Stomach (tissue), 9 donors: ENCODE data around the gene GNG7. TPM values are rescaled to one million over a fixed set of nuclear protein-coding genes. Genes with fewer than 3 reads are reported as not detected.
A peak's percentile ranks its signal among the peaks of the same experiment; 100 is the strongest.

Experiments
- DNase-seq, 2 donors: peaks; one replicate each; pipeline versions ENCODE4 v3.0.0 to v3.0.0-alpha.2; 2013 to 2019
- H3K27ac ChIP-seq, 5 donors: fragments of 200-600 bp in 4 of 5; sonication (generic) in 4 of 5; one replicate each; pipeline ENCODE4 v1.5.1; 2013 to 2019; ENCODE audit warnings: mild to moderate bottlenecking in 1 of 5, moderate library complexity in 1 of 5
- H3K27me3 ChIP-seq, 3 donors: fragments of 200-600 bp; sonication (generic); one replicate each; pipeline ENCODE4 v1.5.1; 2017 to 2019; ENCODE audit warnings: mixed run types in 1 of 3
- H3K36me3 ChIP-seq, 4 donors: fragments of 200-600 bp; sonication (generic); 1 replicate in 3 of 4; 2 replicates in 1 of 4; pipeline ENCODE4 v1.5.1; 2016 to 2019
- H3K4me1 ChIP-seq, 4 donors: fragments of 200-600 bp; sonication (generic); one replicate each; pipeline ENCODE4 v1.5.1; 2016 to 2019
- H3K4me3 ChIP-seq, 4 donors: fragments of 200-600 bp; sonication (generic) in 3 of 4; one replicate each; pipeline ENCODE4 v1.5.1; 2016 to 2019; ENCODE audit warnings: mild to moderate bottlenecking in 1 of 4
- H3K9me3 ChIP-seq, 4 donors: fragments of 200-600 bp; sonication (generic); one replicate each; pipeline ENCODE4 v1.5.1; 2016 to 2019
- CTCF ChIP-seq, 7 experiments: fragments of 450-650 bp in 4 of 7; fragments of 200-600 bp in 3 of 7; sonication (generic) in 3 of 7; IDR thresholded peaks; one replicate each; pipeline ENCODE4 v1.5.1; 2016 to 2019; ENCODE audit warnings: antibody characterized with exemption in 7 of 7, control low read depth in 2 of 7, mild to moderate bottlenecking in 1 of 7
- EP300 ChIP-seq: sonication (generic); formaldehyde crosslinking; IDR thresholded peaks from one replicate; pipeline ENCODE4 v1.6.1; 2017; ENCODE audit warnings: antibody characterized with exemption
- POLR2A ChIP-seq, 4 donors: fragments of 450-650 bp; IDR thresholded peaks; one replicate each; pipeline ENCODE4 v1.6.1; 2016; ENCODE audit warnings: antibody characterized with exemption in 4 of 4, control low read depth in 2 of 4, mild to moderate bottlenecking in 1 of 4, moderate library complexity in 1 of 4
- POLR2AphosphoS5 ChIP-seq, 3 donors: sonication (generic); formaldehyde crosslinking; IDR thresholded peaks; one replicate each; pipeline ENCODE4 v1.6.1; 2016; ENCODE audit warnings: antibody characterized with exemption in 3 of 3
- WGBS, 5 donors: extraction: QIAGEN DNeasy Blood & Tissue Kit in 3 of 5; methylation state at CpG; one replicate each; pipeline versions ENCODE4 v1.1.5 to v1.1.7; 2013 to 2018; 5-methylcytosine and 5-hydroxymethylcytosine counted together
- intact Hi-C: fragments of 100-400 bp; cut with DNase I; formaldehyde crosslinking; loops from one replicate; pipeline ENCODE4 v1.15.1; 2023; ENCODE audit warnings: low total_unique reads
- polyA plus RNA-seq, 3 donors: library from polyadenylated mRNA; stranded (reverse); fragments of 200-250 nt; gene quantifications; one replicate each; pipeline ENCODE4 v1.2.3, GENCODE V29; 2013
- total RNA-seq, 5 donors: library from RNA; depleted of rRNA; stranded (reverse); fragments of >200 nt; gene quantifications; one replicate each; pipeline versions ENCODE4 v1.1.0 to v1.2.3, GENCODE V29; 2014 to 2016
- donor health status: healthy with polysubstance abuse.
- donor health status: Bipolar disorder and iron deficiency.
- donor health status: healthy.

The GNG7 gene
- total and polyA plus RNA-seq, 8 donors = 0.58 to 15.1 (median 4.3) TPM

DNA sequence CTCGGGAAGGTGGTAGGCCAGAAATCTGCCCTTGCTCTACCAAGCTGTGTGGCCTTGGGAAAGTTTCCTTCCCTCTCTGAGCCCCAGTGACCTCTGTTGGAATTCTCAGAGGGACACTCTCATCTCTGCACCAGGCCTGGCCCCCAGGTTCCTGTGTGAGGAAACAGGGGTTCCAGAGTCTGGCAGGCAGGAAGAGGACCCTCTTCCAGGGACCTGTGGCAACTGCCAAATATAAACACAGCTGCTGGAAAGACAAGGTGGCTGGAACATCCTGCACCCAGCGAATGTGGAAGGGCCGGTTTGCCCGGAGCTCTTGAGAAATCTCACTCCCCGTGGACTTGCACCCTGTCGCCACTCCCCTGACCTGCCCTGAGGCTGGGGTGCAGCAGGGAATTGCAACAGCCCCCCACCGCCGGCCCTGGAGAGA lies 173.8 kb downstream of the GNG7 start:
- no peak for TF ChIP-seq EP300
- no peak for TF ChIP-seq POLR2AphosphoS5 (IDR thresholded peaks at IDR 0.05)
- no peak for TF ChIP-seq CTCF (IDR thresholded peaks at IDR 0.05)
- TF ChIP-seq POLR2A (IDR thresholded peaks at IDR 0.05) = no peak
- 34 to 68% (median 44%) methylated on average over 7 to 8 of the region's 8 CpGs for WGBS, 5 donors
- Histone ChIP-seq H3K36me3 (no peaks in the 10 kb centered on the region), H3K27me3 (no peaks in the 10 kb centered on the region), H3K27ac (no peak overlapping the region), H3K4me1 (peaks cover 4 to 32% (median 21%) of the 10 kb centered on the region in 4 donors), H3K9me3 (no peaks in the 10 kb centered on the region), H3K4me3 (no peak overlapping the region)
- DNase-seq = peak in 1 of 2 donors; percentile 64
- intact Hi-C loops = no loop called here

DNA sequence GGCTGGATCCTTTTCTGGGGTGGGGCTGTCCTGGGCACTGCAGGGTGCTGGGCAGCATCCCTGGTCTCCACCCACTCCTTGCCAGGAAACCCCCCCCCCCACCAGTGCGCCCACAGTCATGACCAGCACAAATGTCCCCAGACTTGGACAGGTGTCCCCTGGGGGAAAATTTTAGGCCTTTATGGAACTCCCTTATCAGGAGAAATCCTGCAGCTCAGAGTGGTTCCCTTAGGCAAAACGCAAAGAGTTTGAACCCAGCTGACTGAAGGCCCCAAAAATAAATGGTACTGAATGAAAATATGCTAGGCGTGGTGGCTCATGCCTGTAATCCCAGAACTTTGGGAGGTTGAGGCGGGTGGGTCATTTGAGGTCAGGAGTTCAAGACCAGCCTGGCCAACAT lies 174.8 kb downstream of the GNG7 start:
- H3K36me3 ChIP-seq = no peaks in the 10 kb centered on the region
- no peaks in the 10 kb centered on the region for H3K9me3 ChIP-seq
- TF ChIP-seq EP300 = no peak
- TF ChIP-seq CTCF (IDR thresholded peaks at IDR 0.05) = no peak
- no peak for TF ChIP-seq POLR2A (IDR thresholded peaks at IDR 0.05)
- TF ChIP-seq POLR2AphosphoS5 (IDR thresholded peaks at IDR 0.05) = no peak
- no peak for DNase-seq
- H3K27me3 ChIP-seq = no peaks in the 10 kb centered on the region
- peaks cover 4 to 27% (median 20%) of the 10 kb centered on the region in 4 donors for H3K4me1 ChIP-seq
- H3K27ac ChIP-seq = no peak overlapping the region
- no peak overlapping the region for H3K4me3 ChIP-seq
- intact Hi-C loops = no loop called here
- 89 to 93% (median 93%) methylated on average over 4 of the region's 4 CpGs for WGBS, 5 donors

- 74 to 84% (median 81%) methylated on average over 11 to 14 of the region's 14 CpGs for WGBS, 5 donors
These were observed 175.3 kb downstream of the GNG7 start for GRCh38 chr19:2527171-2527570.

GRCh38 chr19:2524840-2525723 lies 177.4 kb downstream of the GNG7 start:
- peaks cover 4 to 27% (median 20%) of the 10 kb centered on the region in 4 donors for H3K4me1 ChIP-seq
- intact Hi-C loops = no loop called here
- WGBS, 5 donors = 37 to 72% (median 49%) methylated on average over 22 to 45 of the region's 45 CpGs
- H3K4me3 ChIP-seq = peak overlapping the region; percentile 18 to 32 (median 28)
- H3K9me3 ChIP-seq = no peaks in the 10 kb centered on the region
- peak overlapping the region in 1 of 5 donors; percentile 40 for H3K27ac ChIP-seq
- no peaks in the 10 kb centered on the region for H3K36me3 ChIP-seq
- no peak for TF ChIP-seq POLR2AphosphoS5 (IDR thresholded peaks at IDR 0.05)
- no peak for TF ChIP-seq EP300
- TF ChIP-seq POLR2A (IDR thresholded peaks at IDR 0.05) = no peak
- no peak for TF ChIP-seq CTCF (IDR thresholded peaks at IDR 0.05)
- no peaks in the 10 kb centered on the region for H3K27me3 ChIP-seq
- peak in 1 of 2 donors; percentile 40 for DNase-seq

More at GRCh38 chr19:2527171-2527570, 175.3 kb downstream of the GNG7 start:
- Histone ChIP-seq H3K4me3 (no peak overlapping the region), H3K27me3 (no peaks in the 10 kb centered on the region), H3K9me3 (no peaks in the 10 kb centered on the region), H3K36me3 (no peaks in the 10 kb centered on the region), H3K27ac (no peak overlapping the region), H3K4me1 (peaks cover 4 to 27% (median 20%) of the 10 kb centered on the region in 4 donors)
- intact Hi-C loops = no loop called here
- TF ChIP-seq POLR2A (IDR thresholded peaks at IDR 0.05) (no peak), EP300 (no peak), CTCF (IDR thresholded peaks at IDR 0.05) (no peak), POLR2AphosphoS5 (IDR thresholded peaks at IDR 0.05) (no peak)
- no peak for DNase-seq
